HL-60 (cell line): ENCODE measurements around the gene SYT4.
"Not testable (repeated sequence)": the region's sequence is repeated elsewhere in the genome, so short reads cannot be mapped to it uniquely, and the experiment has no call there.

ENCODE experiments used
- DNase-seq, 2 experiments: peaks; one replicate each; pipeline ENCODE4 v3.0.0-alpha.2; 2010 to 2020; ENCODE audit warnings: low read depth in 1 of 2, low spot score in 1 of 2
- H3K27ac ChIP-seq: fragments of 250-450 bp; sonication (Bioruptor Pico); replicated peaks from 2 replicates; pipeline ENCODE4 v1.5.1; 2020; ENCODE audit warnings: mild to moderate bottlenecking, moderate library complexity
- H3K27me3 ChIP-seq: fragments of 250-450 bp; sonication (Bioruptor Pico); 2 replicates; pipeline ENCODE4 v1.5.1; 2021; ENCODE audit warnings: mild to moderate bottlenecking, moderate library complexity; ENCODE audit not compliant: insufficient read depth, poor library complexity, severe bottlenecking
- H3K4me3 ChIP-seq: replicated peaks from 2 replicates; pipeline ENCODE4 v1.5.1; 2011; ENCODE audit warnings: mild to moderate bottlenecking, control low read depth, low read length; ENCODE audit not compliant: insufficient read depth
- GABPA ChIP-seq: IDR thresholded peaks from 2 replicates; pipeline ENCODE4 v1.6.1; 2012; ENCODE audit warnings: low read depth
- POLR2AphosphoS5 ChIP-seq: IDR thresholded peaks from 2 replicates; pipeline ENCODE4 v1.6.1; 2012; ENCODE audit warnings: low read depth
- SPI1 ChIP-seq: IDR thresholded peaks from 2 replicates; pipeline ENCODE4 v1.6.1; 2012; ENCODE audit warnings: low read depth, mild to moderate bottlenecking, borderline replicate concordance
- TF ChIP-seq, protein P1 (sequence below): IDR thresholded peaks from 2 replicates; pipeline ENCODE4 v1.6.1; 2012; ENCODE audit warnings: low read depth; ENCODE audit not compliant: insufficient replicate concordance
- TF ChIP-seq, protein P2 (sequence below): IDR thresholded peaks from one replicate; pipeline ENCODE4 v1.5.1; 2011; ENCODE audit warnings: low read length, control low read depth, inconsistent platforms; ENCODE audit not compliant: insufficient read depth

SYT4 gene

DNA sequence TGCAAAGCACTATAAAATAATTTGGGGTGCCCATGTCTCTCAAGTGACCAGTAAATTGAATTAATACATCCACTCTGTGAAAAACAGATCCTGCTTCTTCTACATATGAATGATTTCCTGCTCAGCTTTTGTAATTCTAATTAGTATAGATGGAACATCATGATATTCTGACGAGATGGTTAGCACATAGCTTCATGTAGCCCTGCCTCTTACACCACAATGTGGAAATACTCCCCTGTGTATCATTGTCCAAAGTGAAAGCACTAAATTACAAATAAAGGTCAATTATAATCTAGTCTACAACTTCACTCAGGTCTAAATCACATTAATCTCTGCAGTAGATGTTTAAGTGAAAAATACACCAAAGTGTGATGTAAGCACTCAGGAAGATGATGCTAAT, 32.9 kb upstream of the SYT4 start:
- Histone ChIP-seq H3K27ac (no peak overlapping the region), H3K4me3 (no peak overlapping the region), H3K27me3 (no peaks in the 10 kb centered on the region)
- no peak for DNase-seq
- TF ChIP-seq GABPA (no peak), POLR2AphosphoS5 (no peak), SPI1 (no peak)
- TF ChIP-seq, protein P1, sequence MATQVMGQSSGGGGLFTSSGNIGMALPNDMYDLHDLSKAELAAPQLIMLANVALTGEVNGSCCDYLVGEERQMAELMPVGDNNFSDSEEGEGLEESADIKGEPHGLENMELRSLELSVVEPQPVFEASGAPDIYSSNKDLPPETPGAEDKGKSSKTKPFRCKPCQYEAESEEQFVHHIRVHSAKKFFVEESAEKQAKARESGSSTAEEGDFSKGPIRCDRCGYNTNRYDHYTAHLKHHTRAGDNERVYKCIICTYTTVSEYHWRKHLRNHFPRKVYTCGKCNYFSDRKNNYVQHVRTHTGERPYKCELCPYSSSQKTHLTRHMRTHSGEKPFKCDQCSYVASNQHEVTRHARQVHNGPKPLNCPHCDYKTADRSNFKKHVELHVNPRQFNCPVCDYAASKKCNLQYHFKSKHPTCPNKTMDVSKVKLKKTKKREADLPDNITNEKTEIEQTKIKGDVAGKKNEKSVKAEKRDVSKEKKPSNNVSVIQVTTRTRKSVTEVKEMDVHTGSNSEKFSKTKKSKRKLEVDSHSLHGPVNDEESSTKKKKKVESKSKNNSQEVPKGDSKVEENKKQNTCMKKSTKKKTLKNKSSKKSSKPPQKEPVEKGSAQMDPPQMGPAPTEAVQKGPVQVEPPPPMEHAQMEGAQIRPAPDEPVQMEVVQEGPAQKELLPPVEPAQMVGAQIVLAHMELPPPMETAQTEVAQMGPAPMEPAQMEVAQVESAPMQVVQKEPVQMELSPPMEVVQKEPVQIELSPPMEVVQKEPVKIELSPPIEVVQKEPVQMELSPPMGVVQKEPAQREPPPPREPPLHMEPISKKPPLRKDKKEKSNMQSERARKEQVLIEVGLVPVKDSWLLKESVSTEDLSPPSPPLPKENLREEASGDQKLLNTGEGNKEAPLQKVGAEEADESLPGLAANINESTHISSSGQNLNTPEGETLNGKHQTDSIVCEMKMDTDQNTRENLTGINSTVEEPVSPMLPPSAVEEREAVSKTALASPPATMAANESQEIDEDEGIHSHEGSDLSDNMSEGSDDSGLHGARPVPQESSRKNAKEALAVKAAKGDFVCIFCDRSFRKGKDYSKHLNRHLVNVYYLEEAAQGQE, result no peak
- TF ChIP-seq, protein P2, sequence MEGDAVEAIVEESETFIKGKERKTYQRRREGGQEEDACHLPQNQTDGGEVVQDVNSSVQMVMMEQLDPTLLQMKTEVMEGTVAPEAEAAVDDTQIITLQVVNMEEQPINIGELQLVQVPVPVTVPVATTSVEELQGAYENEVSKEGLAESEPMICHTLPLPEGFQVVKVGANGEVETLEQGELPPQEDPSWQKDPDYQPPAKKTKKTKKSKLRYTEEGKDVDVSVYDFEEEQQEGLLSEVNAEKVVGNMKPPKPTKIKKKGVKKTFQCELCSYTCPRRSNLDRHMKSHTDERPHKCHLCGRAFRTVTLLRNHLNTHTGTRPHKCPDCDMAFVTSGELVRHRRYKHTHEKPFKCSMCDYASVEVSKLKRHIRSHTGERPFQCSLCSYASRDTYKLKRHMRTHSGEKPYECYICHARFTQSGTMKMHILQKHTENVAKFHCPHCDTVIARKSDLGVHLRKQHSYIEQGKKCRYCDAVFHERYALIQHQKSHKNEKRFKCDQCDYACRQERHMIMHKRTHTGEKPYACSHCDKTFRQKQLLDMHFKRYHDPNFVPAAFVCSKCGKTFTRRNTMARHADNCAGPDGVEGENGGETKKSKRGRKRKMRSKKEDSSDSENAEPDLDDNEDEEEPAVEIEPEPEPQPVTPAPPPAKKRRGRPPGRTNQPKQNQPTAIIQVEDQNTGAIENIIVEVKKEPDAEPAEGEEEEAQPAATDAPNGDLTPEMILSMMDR, result no peak

DNA sequence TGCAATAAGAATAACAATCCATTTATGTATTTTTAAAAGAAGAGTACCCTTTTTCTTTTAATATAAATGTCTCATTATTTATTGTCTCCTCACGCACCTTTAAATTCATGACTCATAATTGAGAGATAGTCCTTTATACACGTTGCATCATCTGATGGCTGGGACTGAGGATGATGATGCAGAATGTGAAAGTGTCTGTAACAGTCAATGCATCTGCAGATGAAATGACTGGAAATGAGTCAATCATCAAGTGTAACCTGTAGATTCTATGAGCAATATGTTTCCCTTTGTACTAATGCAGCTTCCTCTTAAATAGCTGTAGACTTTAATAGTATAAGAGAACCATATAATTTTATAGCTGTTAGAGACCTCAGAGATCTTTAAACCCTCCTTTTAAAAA, 26.1 kb upstream of the SYT4 start:
- no peak overlapping the region for H3K4me3 ChIP-seq
- no peak for TF ChIP-seq GABPA
- TF ChIP-seq, protein P2, result no peak
- no peak for TF ChIP-seq SPI1
- TF ChIP-seq, protein P1, result no peak
- no peak for TF ChIP-seq POLR2AphosphoS5
- peaks cover 3% of the 10 kb centered on the region for H3K27me3 ChIP-seq
- H3K27ac ChIP-seq, result no peak overlapping the region
- no peak for DNase-seq

DNA sequence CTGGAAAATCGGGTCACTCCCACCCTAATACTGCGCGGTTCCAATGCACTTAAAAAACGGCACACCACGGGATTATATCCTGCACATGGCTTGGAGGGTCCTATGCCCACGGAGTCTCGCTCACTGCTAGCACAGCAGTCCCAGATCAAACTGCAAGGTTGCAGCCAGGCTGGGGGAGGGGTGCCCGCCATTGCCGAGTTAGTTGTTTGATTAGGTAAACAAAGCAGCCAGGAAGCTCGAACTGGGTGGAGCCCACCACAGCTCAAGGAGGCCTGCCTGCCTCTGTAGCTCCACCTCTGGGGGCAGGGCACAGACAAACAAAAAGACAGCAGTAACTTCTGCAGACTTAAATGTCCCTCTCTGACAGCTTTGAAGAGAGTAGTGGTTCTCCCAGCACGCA, 8.9 kb upstream of the SYT4 start:
- not testable (repeated sequence) for H3K27me3 ChIP-seq, DNase-seq, H3K4me3 ChIP-seq, H3K27ac ChIP-seq

DNA sequence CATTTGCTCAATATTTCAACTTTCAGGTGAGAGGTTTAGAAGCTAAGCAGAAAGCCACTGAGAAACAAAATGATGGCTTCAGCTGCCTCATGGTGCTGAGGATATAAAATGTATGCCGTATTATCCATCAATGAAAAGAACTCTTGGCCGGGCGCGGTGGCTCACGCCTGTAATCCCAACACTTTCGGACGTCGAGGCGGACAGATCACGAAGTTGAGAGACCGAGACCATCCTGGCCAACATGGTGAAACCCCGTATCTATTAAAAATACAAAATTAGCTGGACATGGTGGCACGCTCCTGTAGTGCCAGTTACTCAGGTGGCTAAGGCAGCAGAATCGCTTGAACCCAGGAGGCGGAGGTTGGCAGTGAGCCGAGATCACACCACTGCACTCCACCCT, 6.0 kb upstream of the SYT4 start:
- Histone ChIP-seq H3K27me3 (no peaks in the 10 kb centered on the region), H3K27ac (no peak overlapping the region), H3K4me3 (no peak overlapping the region)
- TF ChIP-seq, protein P1, result no peak
- no peak for TF ChIP-seq GABPA
- TF ChIP-seq SPI1, result no peak
- TF ChIP-seq, protein P2, result no peak
- no peak for TF ChIP-seq POLR2AphosphoS5
- DNase-seq, result no peak
